GM21447 (cell line): ENCODE results near the gene SRSF4.
"Not testable (repeated sequence)": the region's sequence is repeated elsewhere in the genome, so short reads cannot be mapped to it uniquely, and the experiment has no call there.

Experiments used
- ATAC-seq: cut with Tn5 transposase; IDR thresholded peaks from one replicate; pipeline ENCODE4 v1.9.1; 2021; ENCODE audit not compliant: unreplicated experiment

SRSF4 gene

DNA sequence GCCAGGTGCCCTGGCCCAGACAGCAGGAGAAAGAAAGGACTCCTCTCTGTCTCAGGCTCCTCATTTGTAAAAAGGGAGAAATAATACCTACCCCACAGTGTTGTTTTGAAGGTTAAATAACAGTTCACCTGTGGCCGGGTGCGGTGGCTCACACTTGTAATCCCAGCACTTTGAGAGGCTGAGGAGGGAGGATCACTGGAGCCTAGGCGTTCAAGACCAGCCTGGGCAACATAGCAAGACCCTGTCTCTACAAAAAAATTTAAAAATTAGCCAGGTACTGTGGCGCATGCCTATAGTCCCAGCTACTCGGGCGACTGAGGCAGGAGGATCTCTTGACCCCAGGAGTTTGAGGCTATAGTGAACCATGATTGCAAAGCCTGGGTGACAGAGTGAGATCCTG, 55.5 kb downstream of the SRSF4 start:
- ATAC-seq, result no peak

DNA sequence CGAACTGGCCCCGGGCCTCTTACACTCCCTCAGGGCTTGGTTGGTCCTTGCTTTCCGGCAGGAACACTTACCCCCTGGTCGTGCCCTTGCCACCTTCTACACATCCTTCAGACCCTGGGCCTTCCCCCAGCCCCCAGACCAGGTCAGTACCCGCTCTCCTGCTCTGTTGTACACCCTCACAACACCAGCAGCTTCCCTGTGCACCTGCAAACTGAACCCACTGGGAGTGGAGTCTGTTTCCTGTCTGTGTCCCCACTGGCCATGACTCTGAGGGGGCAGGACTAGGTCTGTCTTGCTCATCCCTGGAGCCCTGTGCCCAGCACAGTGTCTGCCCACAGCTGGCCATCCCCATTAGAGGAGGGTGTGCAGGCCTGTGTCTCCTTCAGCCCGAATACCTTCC, 55.9 kb downstream of the SRSF4 start:
- no peak for ATAC-seq

DNA sequence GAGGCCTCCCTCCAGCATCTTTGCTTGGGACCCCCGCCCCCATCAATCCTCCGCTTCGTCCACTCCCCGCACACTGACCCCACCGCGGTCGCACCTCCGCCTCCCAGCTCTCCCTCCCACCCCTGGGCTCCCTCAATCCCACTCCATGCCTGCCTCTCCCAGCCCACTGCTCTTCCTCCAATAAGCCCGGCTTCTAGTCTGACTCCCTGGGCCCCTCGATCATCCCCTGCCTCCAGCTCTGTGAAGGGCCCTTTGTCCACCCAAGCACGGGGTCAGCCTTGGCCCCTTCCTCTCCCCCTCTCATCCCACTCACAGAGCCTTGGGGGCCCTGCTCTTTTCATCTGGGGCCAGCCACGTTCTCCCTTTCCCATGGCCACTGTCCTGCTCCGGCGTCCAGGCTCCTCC, 56.5 kb downstream of the SRSF4 start:
- no peak for ATAC-seq

DNA sequence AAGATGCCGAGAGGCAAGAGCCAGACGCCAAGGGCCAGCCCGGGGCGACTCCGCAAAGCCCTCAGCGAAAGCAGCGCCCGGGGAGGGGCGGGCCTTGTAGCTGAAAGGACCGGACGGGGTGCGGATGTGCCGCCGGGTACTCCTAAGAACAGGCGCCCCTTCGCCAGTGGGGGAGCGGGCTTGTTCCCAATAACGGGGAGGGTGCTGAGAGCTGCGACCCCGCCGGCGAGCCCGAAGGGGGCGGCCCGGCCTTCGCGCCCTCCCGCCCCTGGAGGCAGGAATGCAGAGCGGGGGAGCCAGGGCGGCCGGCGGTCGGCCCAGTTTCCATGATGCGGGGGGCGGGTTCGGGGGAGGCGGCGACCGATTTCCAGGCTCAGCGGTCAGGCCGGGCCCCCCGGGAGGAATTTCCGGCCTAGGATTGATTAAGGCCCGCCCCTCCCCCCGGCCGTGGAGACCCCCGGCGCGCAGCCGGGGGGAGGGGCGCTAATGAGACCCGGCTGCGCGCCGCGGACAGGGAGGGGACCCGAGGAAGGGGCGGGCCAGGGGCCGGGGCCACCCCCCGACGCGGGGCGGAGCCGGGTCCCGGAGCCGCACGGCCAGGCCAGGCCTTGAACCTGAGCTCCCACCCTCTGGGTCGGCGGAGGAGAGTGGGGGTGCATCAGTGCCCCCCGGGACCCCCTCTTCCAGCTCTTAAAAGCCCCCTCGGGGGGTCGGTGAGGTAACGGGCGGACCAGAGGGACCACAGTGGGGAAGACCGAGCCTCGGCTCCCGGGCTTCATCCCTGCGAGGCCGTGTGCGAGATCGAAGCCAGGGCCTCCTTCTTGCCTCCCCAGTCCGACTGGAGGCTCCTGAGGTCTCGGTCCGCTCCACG, 57.1 kb downstream of the SRSF4 start:
- no peak for ATAC-seq

DNA sequence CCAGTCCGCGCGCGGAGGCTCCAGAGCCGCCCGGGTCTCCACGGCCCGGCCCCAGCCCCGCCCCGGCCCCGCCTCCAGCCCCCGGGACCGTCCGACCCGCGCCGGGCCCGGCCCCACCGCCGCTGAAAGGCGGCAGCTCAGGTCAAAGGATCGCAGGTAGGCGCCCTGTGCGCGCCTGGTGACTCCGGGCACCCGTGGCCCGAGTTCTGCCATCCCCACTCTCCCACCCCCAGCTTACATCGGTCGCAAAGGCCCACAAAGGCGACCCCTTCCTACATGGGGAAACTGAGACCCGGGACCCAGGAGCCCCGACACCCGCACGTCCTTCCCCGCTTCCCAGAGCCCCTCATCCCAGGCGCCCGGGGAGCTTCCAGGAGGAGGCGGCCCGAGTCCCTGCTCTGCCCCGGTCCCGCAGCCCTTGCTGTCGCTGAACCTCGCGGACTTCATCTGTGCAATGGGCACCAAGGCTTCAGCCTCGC, 57.8 kb downstream of the SRSF4 start, which contains the start of gene TMEM200B:
TMEM200B (minus strand) TSS at position 17 of the 479 bp plus-strand sequence. CDS start 2,075 bp downstream, outside the sequence.
- no peak for ATAC-seq

DNA sequence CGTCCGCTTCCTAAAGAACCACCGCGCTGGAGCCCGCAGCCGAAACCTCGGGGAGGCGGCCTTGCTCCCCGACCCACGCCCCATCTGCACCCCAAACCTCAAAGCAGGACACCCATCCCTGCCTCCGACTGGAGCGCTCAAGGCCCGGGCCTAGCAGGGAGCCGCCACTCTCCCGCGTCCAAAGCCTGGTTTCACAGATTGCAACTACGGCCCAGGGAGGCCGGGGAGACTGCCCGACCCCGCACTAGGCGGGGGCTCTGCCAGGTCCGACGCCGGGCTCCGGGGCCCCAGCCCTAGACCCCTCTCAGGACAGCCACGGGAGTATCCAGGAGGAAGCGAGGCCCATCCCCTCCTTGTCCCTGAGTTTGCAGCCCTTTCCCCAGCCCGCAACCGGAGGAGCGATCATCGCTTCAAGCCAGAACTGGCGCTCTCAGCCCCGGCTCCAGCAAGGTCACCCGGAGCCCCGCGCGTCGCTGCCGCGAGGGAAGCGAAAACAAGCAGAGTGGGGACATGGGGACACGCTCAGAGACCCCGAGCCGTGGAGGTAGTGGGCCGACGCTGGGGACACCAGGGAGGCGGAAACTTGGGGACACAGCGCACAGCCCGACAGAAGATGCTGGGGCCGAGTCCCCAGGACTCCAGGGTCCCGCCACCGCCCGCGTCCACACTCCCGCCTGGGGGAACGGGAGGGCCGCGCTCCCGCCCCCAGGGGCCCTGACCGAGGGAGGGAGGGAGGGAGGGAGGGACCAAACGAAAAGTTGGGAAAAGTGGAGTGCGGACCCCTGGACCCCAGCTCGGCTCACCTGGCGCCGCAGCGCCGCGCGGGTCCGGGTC, 58.4 kb downstream of the SRSF4 start:
- ATAC-seq, result no peak

DNA sequence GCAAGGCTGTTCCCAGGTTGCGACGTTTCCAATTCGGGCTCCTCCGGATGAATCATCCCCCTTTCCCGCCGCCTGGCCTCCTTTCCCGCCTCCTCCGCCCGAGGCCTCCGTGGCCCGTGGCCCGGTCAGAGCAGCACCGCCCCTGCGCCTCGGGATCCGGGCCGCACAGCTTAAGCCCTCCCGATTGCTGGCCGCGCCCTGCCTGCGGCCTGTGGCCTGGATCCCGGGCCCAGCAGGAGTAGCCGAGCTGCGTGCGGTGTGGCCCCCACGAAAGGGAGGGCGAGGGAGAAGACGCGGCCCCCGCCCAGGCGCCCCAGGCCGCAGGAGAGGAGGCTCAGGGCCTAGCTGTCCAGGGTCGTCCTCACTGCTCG, 59.0 kb downstream of the SRSF4 start:
- ATAC-seq, result no peak

DNA sequence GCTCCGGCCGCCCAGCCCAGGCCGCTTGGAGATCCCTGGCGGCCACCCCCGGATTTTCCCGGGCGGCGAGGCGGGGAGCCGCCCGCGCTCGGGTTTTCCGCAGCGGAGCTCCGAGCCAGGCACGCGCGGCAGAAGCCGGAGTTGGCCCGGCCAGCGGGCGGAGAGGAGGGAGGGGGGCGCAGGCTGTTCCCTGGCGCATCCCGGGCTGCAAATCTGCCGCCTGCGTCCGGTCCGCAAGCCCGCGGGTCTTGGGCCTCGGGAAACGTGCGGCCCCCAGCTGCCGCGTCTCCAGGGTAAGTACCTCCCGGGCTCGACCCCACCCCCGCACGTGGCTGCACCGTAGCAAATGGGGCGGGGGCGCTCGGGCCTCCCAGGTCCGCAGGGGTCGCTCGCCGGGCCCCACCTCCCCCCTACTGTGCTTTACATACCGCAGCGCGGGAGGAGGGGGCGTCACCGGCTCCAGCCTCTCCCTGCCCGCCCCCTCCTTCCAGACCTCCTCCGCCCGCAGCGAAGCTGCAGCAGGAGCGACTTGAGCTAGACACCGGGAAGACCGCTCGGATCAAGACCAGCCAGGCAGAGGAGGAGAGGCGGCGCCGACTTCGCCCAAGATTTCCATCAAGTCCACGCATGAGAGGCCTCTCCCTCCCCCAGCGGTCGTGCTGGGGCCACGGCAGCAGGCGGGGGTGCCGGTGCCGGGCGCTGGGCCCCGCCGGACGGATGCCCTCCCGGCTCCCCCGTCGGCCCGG, 59.6 kb downstream of the SRSF4 start:
- ATAC-seq, result no peak

DNA sequence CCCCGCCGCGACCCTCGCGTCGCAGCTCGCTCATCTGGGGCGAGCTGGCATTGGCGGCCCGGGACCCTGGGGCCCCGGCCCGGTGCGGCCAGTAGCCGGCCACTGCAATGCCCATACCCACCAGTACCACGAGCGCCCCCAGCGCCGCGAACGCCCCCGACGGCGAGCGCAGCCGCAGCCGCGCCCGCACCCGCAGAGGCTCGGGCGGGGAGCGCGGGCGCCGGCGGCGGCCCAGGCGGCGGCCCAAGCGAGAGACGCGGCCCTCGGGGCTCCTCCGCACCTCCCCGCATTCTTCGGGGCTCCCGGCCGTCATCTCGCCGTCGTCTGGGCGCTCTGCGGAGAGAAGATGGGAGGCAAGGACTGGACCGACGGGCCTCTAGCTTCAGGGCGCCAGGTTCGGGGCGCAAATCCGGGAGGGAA, 60.2 kb downstream of the SRSF4 start:
- ATAC-seq, result no peak

DNA sequence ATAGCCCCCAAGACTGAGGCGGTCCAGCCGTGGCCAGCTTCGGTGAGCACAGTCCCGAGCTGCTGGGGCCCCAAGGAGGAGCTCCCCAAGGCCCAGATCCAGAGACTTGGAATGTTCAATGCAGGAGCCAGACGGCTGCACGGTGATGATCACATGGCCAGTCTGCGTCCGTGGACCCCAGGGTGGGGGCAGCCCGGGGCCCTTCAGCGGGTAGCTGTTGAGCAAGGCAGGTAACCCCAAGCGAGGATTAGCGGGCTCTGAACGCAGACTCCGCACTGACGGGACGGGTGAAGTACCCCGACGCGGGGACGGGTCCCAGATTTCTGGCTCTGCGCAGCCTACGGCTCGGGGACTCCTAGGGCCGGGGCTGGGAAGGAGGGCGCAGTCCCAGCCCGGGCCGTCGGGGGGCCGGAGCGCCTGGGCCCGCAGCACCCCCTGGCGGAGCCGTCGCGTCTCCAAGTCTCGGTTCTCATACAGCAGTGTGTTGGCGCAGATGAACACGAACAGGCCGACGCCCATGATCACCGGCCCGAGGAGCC, 60.7 kb downstream of the SRSF4 start:
- ATAC-seq, result no peak

DNA sequence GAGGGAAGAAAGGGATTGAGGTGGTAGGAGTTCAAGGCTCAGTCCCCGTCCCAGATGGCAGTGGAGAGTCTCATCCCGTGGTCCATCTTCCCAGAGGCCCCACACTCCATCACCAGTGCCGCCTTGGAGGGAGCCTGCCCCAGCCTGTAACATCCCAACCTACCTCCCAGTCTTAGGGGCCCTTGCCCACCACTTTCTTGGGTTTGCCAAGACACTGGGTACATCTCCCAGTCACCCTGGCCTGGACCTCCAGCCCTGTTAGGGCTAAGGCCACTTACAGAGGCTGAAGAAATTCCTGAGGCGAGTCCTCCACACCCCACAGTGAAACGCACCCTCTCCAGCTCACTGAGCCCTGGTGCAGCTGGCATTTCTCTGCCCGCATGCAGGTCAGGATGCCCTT, 61.3 kb downstream of the SRSF4 start:
- no peak for ATAC-seq

DNA sequence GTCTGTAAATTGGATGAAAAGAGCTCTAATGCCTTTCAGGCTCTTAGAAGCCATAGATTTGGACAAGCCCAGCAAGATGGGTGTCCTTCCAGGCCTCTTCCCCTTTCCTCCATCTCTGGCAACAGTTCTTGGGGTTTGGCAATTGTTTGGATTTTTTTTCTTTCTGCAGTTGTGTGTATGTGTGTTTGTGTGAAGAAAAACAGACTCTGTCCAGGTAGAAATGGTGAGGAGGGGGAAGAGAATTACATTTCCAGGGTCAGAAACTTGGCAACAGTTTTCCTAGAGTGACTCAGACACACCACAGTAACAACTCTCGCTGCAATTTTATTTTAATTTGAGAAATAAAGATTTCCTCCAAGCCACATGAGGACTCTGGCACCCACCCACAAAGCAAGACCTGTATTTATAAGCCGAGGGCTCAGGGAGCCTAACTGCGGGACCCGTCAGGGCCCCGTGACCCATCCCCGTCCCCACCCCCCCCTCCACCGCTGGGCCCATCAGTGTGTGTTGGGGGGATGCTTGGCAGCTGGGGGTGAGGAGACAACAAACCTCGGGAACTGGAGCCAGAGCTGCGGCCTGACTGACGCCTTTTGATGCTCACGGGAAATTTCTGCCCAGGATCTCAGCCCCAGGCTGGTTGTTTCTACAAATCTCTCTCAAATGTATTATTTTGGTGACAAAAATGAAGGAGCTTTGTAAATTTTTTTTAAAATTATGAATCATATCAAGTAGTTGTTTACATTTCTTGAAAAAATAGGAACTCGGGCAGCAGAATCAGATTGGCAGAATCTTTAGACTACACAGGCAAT, 62.4 kb downstream of the SRSF4 start:
- ATAC-seq, result no peak

DNA sequence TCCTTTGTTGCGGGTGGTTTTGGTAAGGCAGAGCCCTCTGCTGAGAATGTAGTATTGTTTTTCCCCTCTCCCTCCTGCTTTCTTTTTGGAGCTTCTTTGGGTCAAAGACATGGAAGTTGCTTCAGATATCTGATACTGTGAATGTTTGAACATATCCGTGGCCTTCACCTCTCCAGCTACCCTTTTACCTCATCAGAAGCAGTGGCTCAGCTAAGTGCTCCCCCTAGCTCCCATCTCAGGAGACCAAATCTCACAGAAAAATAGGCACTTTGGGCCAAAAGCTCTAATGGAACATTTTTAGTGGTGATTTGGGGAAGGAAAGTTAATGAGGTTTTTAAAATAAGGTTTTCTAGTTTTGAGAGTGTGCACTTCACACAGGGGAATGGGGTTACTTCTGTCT, 64.3 kb downstream of the SRSF4 start:
- ATAC-seq, result no peak

DNA sequence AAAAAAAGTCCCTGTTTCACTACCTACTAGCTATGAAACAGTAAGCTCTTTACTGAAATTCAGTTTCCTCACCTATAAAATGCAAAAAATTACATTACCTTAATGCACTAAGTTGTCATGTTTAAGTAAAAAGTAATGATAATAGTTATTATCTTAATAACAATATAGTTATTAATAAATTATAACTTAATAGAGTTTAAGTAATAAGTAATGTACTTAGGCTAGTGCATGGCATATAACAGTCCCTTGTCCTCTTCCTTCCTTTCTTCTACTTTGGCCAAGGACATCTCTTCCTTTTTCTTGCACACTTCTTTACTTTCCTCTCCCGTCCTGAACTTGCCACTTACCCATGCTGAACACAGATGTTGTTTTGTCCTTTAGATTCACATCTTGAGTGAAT, 67.0 kb downstream of the SRSF4 start:
- no peak for ATAC-seq

DNA sequence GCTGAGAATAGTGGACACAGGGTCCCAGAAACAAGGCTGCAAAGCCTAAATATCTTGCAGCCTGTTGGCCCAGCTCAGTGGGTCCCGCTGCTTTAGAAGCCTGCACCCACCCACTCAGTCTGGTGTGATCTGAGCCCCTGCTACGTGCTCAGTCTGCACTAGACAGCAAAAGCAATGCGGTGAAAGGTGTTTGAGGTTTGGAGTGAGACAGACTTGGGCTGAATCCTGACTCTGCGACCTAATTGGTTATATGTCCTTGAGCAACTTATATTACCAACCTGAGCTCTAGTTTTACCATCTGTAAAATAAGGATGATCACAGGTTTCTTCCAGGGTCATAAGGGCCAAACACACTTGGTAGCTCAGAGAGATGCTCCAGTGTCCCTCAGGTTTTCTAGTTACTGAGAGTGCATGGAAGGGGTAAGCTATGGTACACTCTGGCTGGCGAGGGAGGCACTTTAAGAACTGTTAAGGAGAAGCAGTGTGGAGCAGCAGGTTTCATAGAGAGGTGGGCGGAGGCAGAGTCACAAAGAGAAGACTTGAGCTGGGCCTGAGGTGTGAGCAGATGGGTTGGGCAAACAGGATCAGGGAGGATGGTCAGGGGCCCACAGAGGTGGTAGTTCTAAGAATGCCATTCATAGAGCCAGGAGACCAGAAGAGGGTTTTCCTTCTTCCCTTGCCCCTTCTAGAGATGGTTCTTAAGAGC, 68.1 kb downstream of the SRSF4 start:
- no peak for ATAC-seq

DNA sequence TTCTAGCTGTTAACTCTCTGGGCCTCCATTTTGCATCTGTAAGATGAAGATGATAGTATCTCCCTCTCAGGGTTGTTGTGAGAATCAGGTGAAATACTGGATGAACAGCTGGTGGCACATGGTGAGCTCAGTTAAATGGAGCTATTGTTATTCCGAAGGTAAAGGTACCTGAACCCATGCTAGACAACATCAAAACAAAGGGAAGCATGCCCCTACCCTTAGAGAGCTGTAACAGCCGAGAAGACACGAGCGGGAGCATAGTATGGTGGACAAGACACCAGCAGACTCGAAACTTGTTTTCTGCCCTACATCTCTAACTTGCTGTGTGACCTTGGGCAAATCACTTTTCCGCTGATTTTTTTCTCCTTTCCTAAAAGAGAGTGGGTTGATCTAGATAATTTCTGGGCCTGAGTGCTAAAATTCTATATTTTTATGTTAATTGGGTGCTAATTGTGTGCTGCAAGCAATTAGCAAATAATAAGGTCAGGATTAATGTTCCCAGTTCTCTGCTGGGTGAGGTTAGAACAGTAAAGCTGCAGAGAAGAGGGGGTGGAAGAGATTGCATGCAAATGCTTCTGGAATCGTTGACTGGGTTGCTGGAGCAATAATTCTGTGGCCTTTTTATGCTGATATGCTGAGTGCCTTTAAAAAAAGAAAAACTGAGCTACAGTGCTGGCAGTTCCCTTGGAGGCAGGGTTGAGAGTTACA, 68.8 kb downstream of the SRSF4 start:
- no peak for ATAC-seq

DNA sequence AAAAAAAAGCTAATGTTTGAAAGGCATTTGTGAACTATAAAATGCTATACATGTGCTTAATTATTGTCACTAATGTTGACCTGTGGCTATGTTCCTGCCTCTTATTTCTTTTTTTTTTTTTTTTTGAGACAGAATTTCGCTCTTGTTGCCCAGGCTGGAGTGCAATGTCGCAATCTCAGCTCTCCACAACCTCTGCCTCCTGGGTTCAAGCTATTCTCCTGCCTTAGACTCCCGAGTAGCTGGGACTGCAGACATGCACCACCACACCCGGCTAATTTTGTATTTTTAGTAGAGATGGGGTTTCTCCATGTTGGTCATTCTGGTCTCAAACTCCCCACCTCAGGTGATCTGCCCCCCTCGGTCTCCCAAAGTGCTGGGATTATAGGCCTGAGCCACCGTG, 73.7 kb downstream of the SRSF4 start:
- ATAC-seq, result not testable (repeated sequence)

DNA sequence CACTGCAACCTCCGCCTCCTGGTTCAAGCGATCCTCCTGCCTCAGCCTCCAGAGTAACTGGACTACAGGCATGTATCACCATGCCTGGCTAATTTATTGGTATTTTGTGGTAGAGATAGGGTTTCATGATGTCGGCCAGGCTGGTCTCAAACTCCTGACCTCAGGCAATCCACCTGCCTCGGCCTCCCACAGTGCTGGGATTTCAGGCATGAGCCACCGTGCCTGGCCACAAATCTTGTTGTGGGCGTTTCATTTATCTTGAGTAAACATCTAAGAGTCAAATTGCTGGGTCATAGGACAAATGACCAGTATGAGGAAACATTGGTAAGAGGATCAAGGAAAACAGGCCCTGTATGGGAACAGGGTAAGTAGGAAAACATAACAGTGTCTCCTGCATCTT, 75.9 kb downstream of the SRSF4 start:
- no peak for ATAC-seq

DNA sequence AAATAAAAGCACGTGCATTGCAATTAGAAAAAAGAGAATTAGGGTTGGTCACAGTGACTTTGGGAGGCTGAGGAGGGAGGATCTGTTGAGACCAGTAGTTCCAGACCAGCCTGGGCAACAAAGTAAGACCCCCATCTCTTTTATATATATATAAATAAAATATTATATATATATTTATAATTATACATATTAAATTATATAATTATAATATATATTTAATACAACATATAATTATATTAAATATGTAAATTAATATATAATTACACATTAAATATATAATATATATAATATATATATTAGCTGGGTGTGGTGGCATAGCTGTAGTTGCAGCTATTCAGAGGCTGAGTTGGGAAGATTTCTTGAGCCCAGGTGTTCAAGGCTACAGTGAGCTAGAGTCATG, 81.2 kb downstream of the SRSF4 start:
- no peak for ATAC-seq
